Gastrocnemius medialis (tissue), 4 donors: ENCODE measurements around the gene FAM83F.

Experiments used
- CTCF ChIP-seq, 5 experiments: fragments of 450-650 bp in 3 of 5; fragments of 200-600 bp in 2 of 5; sonication (generic) in 2 of 5; IDR thresholded peaks in 4 of 5; conservative IDR thresholded peaks in 1 of 5; 1 replicate in 4 of 5; 2 replicates in 1 of 5; pipeline ENCODE4 v1.5.1; 2016 to 2019; ENCODE audit warnings: antibody characterized with exemption in 5 of 5, mild to moderate bottlenecking in 3 of 5, moderate library complexity in 3 of 5
- POLR2A ChIP-seq, 2 donors: fragments of 450-650 bp; IDR thresholded peaks; one replicate each; pipeline ENCODE4 v1.6.1; 2017; ENCODE audit warnings: antibody characterized with exemption in 2 of 2, mild to moderate bottlenecking in 2 of 2, moderate library complexity in 2 of 2

- TF ChIP-seq CTCF (IDR thresholded peaks at IDR 0.05 in 4 of 5, conservative IDR thresholded peaks at IDR 0.05 in 1 of 5) (no peak), POLR2A (IDR thresholded peaks at IDR 0.05) (no peak)
Observed at GRCh38 chr22:39992088-39992826, 2.5 kb upstream of the FAM83F start.
